ENCODE results near the gene NAA10.

DNA sequence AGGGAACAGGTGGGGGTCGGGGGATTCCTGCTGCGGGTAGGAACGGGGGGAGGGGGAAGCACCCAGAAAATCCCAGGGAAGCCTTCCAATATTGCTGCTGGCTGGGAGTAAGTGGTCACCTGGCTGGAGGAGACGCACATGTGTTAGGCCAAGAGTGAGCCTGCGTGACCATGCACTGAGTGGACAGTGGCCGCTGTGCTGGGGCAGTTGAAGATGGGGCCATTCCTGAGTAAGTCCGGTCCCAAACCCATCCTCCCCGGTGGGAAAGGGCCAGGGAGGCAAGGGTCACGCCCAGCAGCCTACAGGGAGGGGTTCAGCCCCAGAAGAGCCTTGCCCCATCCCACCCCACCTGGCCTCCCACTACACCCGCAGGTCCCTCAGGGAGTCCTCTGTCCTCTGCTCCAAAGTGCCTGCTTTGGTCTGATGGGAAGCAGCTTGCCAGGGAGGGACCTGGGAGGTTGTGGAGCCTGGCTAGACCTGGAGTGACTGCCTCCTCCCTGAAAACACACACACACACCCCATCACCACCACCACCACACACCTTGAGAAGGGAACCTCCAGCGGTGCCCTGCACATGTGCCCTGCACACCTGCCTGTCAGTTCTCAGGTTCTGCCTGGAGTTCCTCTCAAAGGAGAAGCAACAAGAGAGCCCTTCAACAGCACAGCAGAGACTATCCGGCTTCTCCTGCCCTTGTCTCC is 54.9 kb downstream of the NAA10 start:
- TF ChIP-seq, protein P1, sequence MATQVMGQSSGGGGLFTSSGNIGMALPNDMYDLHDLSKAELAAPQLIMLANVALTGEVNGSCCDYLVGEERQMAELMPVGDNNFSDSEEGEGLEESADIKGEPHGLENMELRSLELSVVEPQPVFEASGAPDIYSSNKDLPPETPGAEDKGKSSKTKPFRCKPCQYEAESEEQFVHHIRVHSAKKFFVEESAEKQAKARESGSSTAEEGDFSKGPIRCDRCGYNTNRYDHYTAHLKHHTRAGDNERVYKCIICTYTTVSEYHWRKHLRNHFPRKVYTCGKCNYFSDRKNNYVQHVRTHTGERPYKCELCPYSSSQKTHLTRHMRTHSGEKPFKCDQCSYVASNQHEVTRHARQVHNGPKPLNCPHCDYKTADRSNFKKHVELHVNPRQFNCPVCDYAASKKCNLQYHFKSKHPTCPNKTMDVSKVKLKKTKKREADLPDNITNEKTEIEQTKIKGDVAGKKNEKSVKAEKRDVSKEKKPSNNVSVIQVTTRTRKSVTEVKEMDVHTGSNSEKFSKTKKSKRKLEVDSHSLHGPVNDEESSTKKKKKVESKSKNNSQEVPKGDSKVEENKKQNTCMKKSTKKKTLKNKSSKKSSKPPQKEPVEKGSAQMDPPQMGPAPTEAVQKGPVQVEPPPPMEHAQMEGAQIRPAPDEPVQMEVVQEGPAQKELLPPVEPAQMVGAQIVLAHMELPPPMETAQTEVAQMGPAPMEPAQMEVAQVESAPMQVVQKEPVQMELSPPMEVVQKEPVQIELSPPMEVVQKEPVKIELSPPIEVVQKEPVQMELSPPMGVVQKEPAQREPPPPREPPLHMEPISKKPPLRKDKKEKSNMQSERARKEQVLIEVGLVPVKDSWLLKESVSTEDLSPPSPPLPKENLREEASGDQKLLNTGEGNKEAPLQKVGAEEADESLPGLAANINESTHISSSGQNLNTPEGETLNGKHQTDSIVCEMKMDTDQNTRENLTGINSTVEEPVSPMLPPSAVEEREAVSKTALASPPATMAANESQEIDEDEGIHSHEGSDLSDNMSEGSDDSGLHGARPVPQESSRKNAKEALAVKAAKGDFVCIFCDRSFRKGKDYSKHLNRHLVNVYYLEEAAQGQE (IDR thresholded peaks at IDR 0.05; ENCODE audit: insufficient read depth in 1 of 2, low read depth in 2 of 2, low read length in 1 of 2) = no peak
- TF ChIP-seq, protein P2, sequence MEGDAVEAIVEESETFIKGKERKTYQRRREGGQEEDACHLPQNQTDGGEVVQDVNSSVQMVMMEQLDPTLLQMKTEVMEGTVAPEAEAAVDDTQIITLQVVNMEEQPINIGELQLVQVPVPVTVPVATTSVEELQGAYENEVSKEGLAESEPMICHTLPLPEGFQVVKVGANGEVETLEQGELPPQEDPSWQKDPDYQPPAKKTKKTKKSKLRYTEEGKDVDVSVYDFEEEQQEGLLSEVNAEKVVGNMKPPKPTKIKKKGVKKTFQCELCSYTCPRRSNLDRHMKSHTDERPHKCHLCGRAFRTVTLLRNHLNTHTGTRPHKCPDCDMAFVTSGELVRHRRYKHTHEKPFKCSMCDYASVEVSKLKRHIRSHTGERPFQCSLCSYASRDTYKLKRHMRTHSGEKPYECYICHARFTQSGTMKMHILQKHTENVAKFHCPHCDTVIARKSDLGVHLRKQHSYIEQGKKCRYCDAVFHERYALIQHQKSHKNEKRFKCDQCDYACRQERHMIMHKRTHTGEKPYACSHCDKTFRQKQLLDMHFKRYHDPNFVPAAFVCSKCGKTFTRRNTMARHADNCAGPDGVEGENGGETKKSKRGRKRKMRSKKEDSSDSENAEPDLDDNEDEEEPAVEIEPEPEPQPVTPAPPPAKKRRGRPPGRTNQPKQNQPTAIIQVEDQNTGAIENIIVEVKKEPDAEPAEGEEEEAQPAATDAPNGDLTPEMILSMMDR (IDR thresholded peaks at IDR 0.05) = no peak
- TF ChIP-seq POLR2AphosphoS5 (IDR thresholded peaks at IDR 0.05; ENCODE audit: low read depth, low read length) (peak; percentile 51), TCF7L2 (IDR thresholded peaks at IDR 0.05; ENCODE audit: low read depth, low read length) (no peak), SIN3A (IDR thresholded peaks at IDR 0.05; ENCODE audit: borderline replicate concordance, insufficient read depth, low read depth, low read length) (peak; percentile 34; the same call in 1 of the 2 replicates)

Data from Panc1 (cell line).